Chondrocyte (in vitro differentiated cells): ENCODE results near the gene SMAD9. TPM values are rescaled to one million over a fixed set of nuclear protein-coding genes. Genes with fewer than 3 reads are reported as not detected.

ENCODE experiments used
- DNase-seq: peaks from one replicate; pipeline ENCODE4 v3.0.0; 2021; ENCODE audit warnings: mixed read lengths, low spot score
- H3K27ac Mint-ChIP-seq: one replicate; pipeline ENCODE4 v1.8.0; 2021; ENCODE audit warnings: mild to moderate bottlenecking, moderate library complexity, mixed read lengths; ENCODE audit not compliant: unreplicated experiment
- H3K27me3 Mint-ChIP-seq: 2 replicates; pipeline ENCODE4 v1.8.0; 2021; ENCODE audit warnings: low read depth, mixed read lengths
- H3K36me3 Mint-ChIP-seq: 2 replicates; pipeline ENCODE4 v1.8.0; 2021; ENCODE audit warnings: low read depth, mixed read lengths
- H3K4me1 Mint-ChIP-seq: 2 replicates; pipeline ENCODE4 v1.8.0; 2021; ENCODE audit warnings: low read depth, mild to moderate bottlenecking, mixed read lengths
- H3K4me3 Mint-ChIP-seq: one replicate; pipeline ENCODE4 v1.8.0; 2021; ENCODE audit warnings: mild to moderate bottlenecking, moderate library complexity, mixed read lengths; ENCODE audit not compliant: unreplicated experiment
- H3K9me3 Mint-ChIP-seq: 2 replicates; pipeline ENCODE4 v1.8.0; 2021; ENCODE audit warnings: low read depth, mixed read lengths
- total RNA-seq: library from RNA; stranded (reverse); gene quantifications from 3 replicates; pipeline ENCODE4 v1.2.1, GENCODE V29; 2021
- TF ChIP-seq, protein P1 (sequence below): fragments of 200-600 bp; sonication (generic); IDR thresholded peaks from 2 replicates; pipeline ENCODE4 v1.5.0; 2021; ENCODE audit warnings: antibody characterized with exemption, mild to moderate bottlenecking, moderate library complexity

The SMAD9 gene
- total RNA-seq, 1 donor from 2014 or later = 8.9 TPM

- Mint-ChIP-seq H3K27me3 (no peaks in the 10 kb centered on the region), H3K9me3 (no peaks in the 10 kb centered on the region), H3K27ac (no peak overlapping the region), H3K36me3 (no peaks in the 10 kb centered on the region), H3K4me3 (no peak overlapping the region), H3K4me1 (no peaks in the 10 kb centered on the region)
- TF ChIP-seq, protein P1, sequence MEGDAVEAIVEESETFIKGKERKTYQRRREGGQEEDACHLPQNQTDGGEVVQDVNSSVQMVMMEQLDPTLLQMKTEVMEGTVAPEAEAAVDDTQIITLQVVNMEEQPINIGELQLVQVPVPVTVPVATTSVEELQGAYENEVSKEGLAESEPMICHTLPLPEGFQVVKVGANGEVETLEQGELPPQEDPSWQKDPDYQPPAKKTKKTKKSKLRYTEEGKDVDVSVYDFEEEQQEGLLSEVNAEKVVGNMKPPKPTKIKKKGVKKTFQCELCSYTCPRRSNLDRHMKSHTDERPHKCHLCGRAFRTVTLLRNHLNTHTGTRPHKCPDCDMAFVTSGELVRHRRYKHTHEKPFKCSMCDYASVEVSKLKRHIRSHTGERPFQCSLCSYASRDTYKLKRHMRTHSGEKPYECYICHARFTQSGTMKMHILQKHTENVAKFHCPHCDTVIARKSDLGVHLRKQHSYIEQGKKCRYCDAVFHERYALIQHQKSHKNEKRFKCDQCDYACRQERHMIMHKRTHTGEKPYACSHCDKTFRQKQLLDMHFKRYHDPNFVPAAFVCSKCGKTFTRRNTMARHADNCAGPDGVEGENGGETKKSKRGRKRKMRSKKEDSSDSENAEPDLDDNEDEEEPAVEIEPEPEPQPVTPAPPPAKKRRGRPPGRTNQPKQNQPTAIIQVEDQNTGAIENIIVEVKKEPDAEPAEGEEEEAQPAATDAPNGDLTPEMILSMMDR = peak; percentile 45
- no peak for DNase-seq
Measured at GRCh38 chr13:36841391-36841790, 78.6 kb downstream of the SMAD9 start.

- H3K27ac Mint-ChIP-seq = no peak overlapping the region
- H3K4me3 Mint-ChIP-seq = no peak overlapping the region
- no peaks in the 10 kb centered on the region for H3K27me3 Mint-ChIP-seq
- no peaks in the 10 kb centered on the region for H3K9me3 Mint-ChIP-seq
- TF ChIP-seq, protein P1 = no peak
- no peak for DNase-seq
- no peaks in the 10 kb centered on the region for H3K4me1 Mint-ChIP-seq
- no peaks in the 10 kb centered on the region for H3K36me3 Mint-ChIP-seq
Measured at GRCh38 chr13:36840718-36841250, 79.3 kb downstream of the SMAD9 start.

DNA sequence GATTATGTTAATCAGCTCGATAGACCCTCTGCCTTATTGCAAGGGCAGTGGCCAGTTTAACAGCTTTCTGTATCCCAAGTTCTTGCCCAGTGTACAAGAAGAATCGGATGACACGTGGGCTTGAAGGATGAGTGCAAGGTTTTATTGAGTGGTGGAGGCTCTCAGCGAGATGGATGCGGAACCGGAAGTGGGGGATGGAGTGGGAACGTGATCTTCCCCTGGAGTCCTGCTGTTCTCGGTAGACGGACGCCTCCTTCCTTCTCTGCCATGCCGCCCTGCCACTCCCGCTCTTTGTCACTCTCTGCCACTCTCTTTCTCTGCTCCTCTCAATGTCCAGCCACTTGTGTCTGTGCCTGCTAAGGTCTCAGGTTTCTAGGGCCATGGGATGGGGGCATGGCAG lies 80.1 kb downstream of the SMAD9 start:
- no peak overlapping the region for H3K4me3 Mint-ChIP-seq
- H3K36me3 Mint-ChIP-seq = no peaks in the 10 kb centered on the region
- TF ChIP-seq, protein P1 = no peak
- H3K4me1 Mint-ChIP-seq = no peaks in the 10 kb centered on the region
- no peak for DNase-seq
- H3K27me3 Mint-ChIP-seq = no peaks in the 10 kb centered on the region
- no peak overlapping the region for H3K27ac Mint-ChIP-seq
- no peaks in the 10 kb centered on the region for H3K9me3 Mint-ChIP-seq

GRCh38 chr13:36839281-36839680 lies 80.8 kb downstream of the SMAD9 start:
- TF ChIP-seq, protein P1 = no peak
- no peak overlapping the region for H3K27ac Mint-ChIP-seq
- no peak for DNase-seq
- no peaks in the 10 kb centered on the region for H3K27me3 Mint-ChIP-seq
- no peaks in the 10 kb centered on the region for H3K9me3 Mint-ChIP-seq
- no peaks in the 10 kb centered on the region for H3K4me1 Mint-ChIP-seq
- H3K36me3 Mint-ChIP-seq = no peaks in the 10 kb centered on the region
- no peak overlapping the region for H3K4me3 Mint-ChIP-seq

DNA sequence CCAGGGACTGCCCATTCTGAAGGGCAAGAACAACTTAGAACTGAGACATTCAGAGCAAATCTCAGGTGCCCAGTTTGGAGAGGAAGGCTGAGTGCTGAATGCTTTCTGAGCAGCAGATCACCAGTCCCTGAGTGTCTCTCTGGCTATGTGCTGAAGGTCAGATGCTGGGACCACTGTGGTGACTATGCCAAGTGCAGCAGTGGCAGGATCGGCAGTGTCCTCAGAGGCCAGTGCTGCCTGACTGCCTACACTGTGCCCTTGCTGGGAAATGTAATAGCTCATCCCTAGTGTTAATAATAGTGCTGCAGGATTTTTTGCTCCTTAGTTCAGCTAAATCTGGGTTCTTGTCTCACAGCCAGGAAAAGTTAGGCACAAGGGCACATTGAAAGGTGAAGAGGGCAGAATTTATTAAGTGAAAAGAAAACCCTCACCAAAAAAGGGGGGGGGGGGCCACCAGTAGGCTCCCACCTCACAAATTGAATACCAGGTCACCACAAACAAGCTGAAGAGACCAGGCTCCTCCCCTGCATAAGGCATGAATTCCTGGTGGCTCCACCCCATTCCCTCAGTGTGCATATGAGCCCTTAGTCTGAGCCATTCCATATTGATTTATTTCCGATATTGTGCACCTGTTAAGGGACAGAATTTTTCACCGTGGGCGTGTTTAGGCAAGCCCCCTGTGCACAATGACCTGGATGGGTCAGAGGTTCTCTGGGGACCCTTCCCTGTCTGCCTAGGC lies 82.5 kb downstream of the SMAD9 start:
- H3K4me3 Mint-ChIP-seq = no peak overlapping the region
- H3K27ac Mint-ChIP-seq = no peak overlapping the region
- no peaks in the 10 kb centered on the region for H3K36me3 Mint-ChIP-seq
- H3K9me3 Mint-ChIP-seq = no peaks in the 10 kb centered on the region
- DNase-seq = no peak
- no peaks in the 10 kb centered on the region for H3K4me1 Mint-ChIP-seq
- H3K27me3 Mint-ChIP-seq = no peaks in the 10 kb centered on the region
- TF ChIP-seq, protein P1 = no peak
